Small intestine (tissue), 7 donors: ENCODE results near the gene TMEM269. TPM values are rescaled to one million over a fixed set of nuclear protein-coding genes. Genes with fewer than 3 reads are reported as not detected.

Experiments
- DNase-seq, 2 donors: peaks; one replicate each; pipeline versions ENCODE4 v3.0.0 to v3.0.0-alpha.2; 2013
- FAIRE-seq: peaks from 2 replicates; lab custom pipeline; 2012; peaks lifted over from hg19 to GRCh38; lab: Jason Lieb, UNC
- H3K27ac ChIP-seq, 3 donors: one replicate each; pipeline ENCODE4 v1.5.1; 2013; ENCODE audit warnings: low read length in 2 of 3, mild to moderate bottlenecking in 2 of 3, control low read depth in 1 of 3, inconsistent platforms in 1 of 3, low read depth in 1 of 3, moderate library complexity in 1 of 3
- H3K27me3 ChIP-seq, 3 donors: one replicate each; pipeline ENCODE4 v1.6.1; 2013; ENCODE audit warnings: low read length in 3 of 3, inconsistent platforms in 1 of 3; ENCODE audit not compliant: control insufficient read depth in 3 of 3, insufficient read depth in 3 of 3
- H3K36me3 ChIP-seq, 3 donors: one replicate each; pipeline ENCODE4 v1.6.1; 2013; ENCODE audit warnings: low read length in 3 of 3, inconsistent platforms in 1 of 3, low read depth in 1 of 3, mild to moderate bottlenecking in 1 of 3, moderate library complexity in 1 of 3; ENCODE audit not compliant: control insufficient read depth in 3 of 3, insufficient read depth in 2 of 3
- H3K4me1 ChIP-seq, 3 donors: one replicate each; pipeline ENCODE4 v1.6.1; 2013; ENCODE audit warnings: low read length in 2 of 3, inconsistent platforms in 1 of 3, low read depth in 1 of 3, mild to moderate bottlenecking in 1 of 3, moderate library complexity in 1 of 3; ENCODE audit not compliant: control insufficient read depth in 3 of 3, insufficient read depth in 2 of 3
- H3K4me3 ChIP-seq, 3 donors: one replicate each; pipeline ENCODE4 v1.5.1; 2013; ENCODE audit warnings: low read length in 3 of 3, control low read depth in 1 of 3, inconsistent platforms in 1 of 3, low read depth in 1 of 3, mild to moderate bottlenecking in 1 of 3, moderate library complexity in 1 of 3
- H3K9me3 ChIP-seq, 2 donors: one replicate each; pipeline ENCODE4 v1.6.1; 2013; ENCODE audit warnings: low read depth in 1 of 2, low read length in 1 of 2; ENCODE audit not compliant: control insufficient read depth in 2 of 2, insufficient read depth in 1 of 2
- WGBS, 3 donors: extraction: QIAGEN DNeasy Blood & Tissue Kit; methylation state at CpG; one replicate each; pipeline ENCODE4 v1.1.7; 2013; 5-methylcytosine and 5-hydroxymethylcytosine counted together
- polyA plus RNA-seq, 4 donors: library from polyadenylated mRNA; stranded (reverse) in 3 of 4; unstranded in 1 of 4; fragments of 200-250 nt in 3 of 4; fragments of 120-200 nt in 1 of 4; gene quantifications; one replicate each; pipeline versions ENCODE4 v1.2.1 to v1.2.3, GENCODE V29; 2013
- donor health status: healthy with polysubstance abuse.
- donor health status: control.
- donor health status: control.
- donor health status: Bipolar disorder and iron deficiency.
- donor health status: healthy.

TMEM269 gene
- polyA plus RNA-seq, 4 donors = 0.03 to 0.06 TPM; not detected in 2

GRCh38 chr1:42788021-42788420 is 3.2 kb downstream of the TMEM269 start:
- WGBS, 3 donors = 89 to 100% (median 94%) methylated on average over 1 of the region's 1 CpG
- Histone ChIP-seq H3K4me3 (no peak overlapping the region), H3K9me3 (no peaks in the 10 kb centered on the region), H3K27ac (no peak overlapping the region), H3K4me1 (peaks cover 0 to 9% (median 0%) of the 10 kb centered on the region in 3 donors), H3K27me3 (peaks cover 0 to 38% (median 0%) of the 10 kb centered on the region in 3 donors), H3K36me3 (peaks cover 0 to 12% (median 0%) of the 10 kb centered on the region in 3 donors)
- DNase-seq (no peak), FAIRE-seq (no peak)

GRCh38 chr1:42793824-42794223 is 9.0 kb downstream of the TMEM269 start:
- Histone ChIP-seq H3K4me1 (no peaks in the 10 kb centered on the region), H3K36me3 (peaks cover 0 to 2% (median 0%) of the 10 kb centered on the region in 3 donors), H3K4me3 (no peak overlapping the region), H3K9me3 (no peaks in the 10 kb centered on the region), H3K27ac (no peak overlapping the region), H3K27me3 (peaks cover 0 to 6% (median 0%) of the 10 kb centered on the region in 3 donors)
- DNase-seq (no peak), FAIRE-seq (no peak)
- 67 to 80% (median 79%) methylated on average over 1 to 2 of the region's 2 CpGs for WGBS, 3 donors

GRCh38 chr1:42797414-42797813 is 12.6 kb downstream of the TMEM269 start:
- no peak overlapping the region for H3K4me3 ChIP-seq
- H3K27me3 ChIP-seq = peaks cover 0 to 2% (median 0%) of the 10 kb centered on the region in 3 donors
- 69 to 76% (median 72%) methylated on average over 3 of the region's 3 CpGs for WGBS, 3 donors
- H3K27ac ChIP-seq = no peak overlapping the region
- H3K9me3 ChIP-seq = no peaks in the 10 kb centered on the region
- H3K36me3 ChIP-seq = no peaks in the 10 kb centered on the region
- no peak for FAIRE-seq
- no peak for DNase-seq
- no peaks in the 10 kb centered on the region for H3K4me1 ChIP-seq

- Histone ChIP-seq H3K4me1 (no peaks in the 10 kb centered on the region), H3K36me3 (no peaks in the 10 kb centered on the region), H3K4me3 (no peak overlapping the region), H3K27ac (no peak overlapping the region), H3K27me3 (peaks cover 0 to under 1% (median 0%) of the 10 kb centered on the region in 3 donors), H3K9me3 (no peaks in the 10 kb centered on the region)
- DNase-seq (no peak), FAIRE-seq (no peak)
- 83 to 88% (median 85%) methylated on average over 5 of the region's 5 CpGs for WGBS, 3 donors
Observed at GRCh38 chr1:42797979-42798378, 13.2 kb downstream of the TMEM269 start.

GRCh38 chr1:42801832-42802473 is 17.2 kb downstream of the TMEM269 start:
- Histone ChIP-seq H3K4me1 (no peaks in the 10 kb centered on the region), H3K9me3 (peaks cover 0 to 10% of the 10 kb centered on the region in 2 donors), H3K27ac (no peak overlapping the region), H3K4me3 (no peak overlapping the region), H3K36me3 (peaks cover 0 to 10% (median 0%) of the 10 kb centered on the region in 3 donors), H3K27me3 (no peaks in the 10 kb centered on the region)
- DNase-seq (no peak), FAIRE-seq (no peak)
- 79 to 93% (median 84%) methylated on average over 8 of the region's 8 CpGs for WGBS, 3 donors

- H3K36me3 ChIP-seq = peaks cover 0 to 15% (median 0%) of the 10 kb centered on the region in 3 donors
Observed at GRCh38 chr1:42806171-42806570, 21.4 kb downstream of the TMEM269 start.

GRCh38 chr1:42806593-42806992 is 21.8 kb downstream of the TMEM269 start:
- Histone ChIP-seq H3K36me3 (peaks cover 0 to 18% (median 0%) of the 10 kb centered on the region in 3 donors), H3K27ac (no peak overlapping the region), H3K27me3 (no peaks in the 10 kb centered on the region), H3K4me1 (no peaks in the 10 kb centered on the region), H3K4me3 (no peak overlapping the region), H3K9me3 (peaks cover 0 to 10% of the 10 kb centered on the region in 2 donors)
- DNase-seq (no peak), FAIRE-seq (no peak)
- 85 to 95% (median 94%) methylated on average over 5 of the region's 5 CpGs for WGBS, 3 donors

More at GRCh38 chr1:42806171-42806570, 21.4 kb downstream of the TMEM269 start:
- no peaks in the 10 kb centered on the region for H3K4me1 ChIP-seq
- no peak overlapping the region for H3K4me3 ChIP-seq
- no peak overlapping the region for H3K27ac ChIP-seq
- H3K27me3 ChIP-seq = no peaks in the 10 kb centered on the region
- peaks cover 0 to 10% of the 10 kb centered on the region in 2 donors for H3K9me3 ChIP-seq
- no peak for DNase-seq
- no peak for FAIRE-seq

- DNase-seq (no peak), FAIRE-seq (no peak)
- Histone ChIP-seq H3K27ac (no peak overlapping the region), H3K36me3 (peaks cover 0 to 18% (median 0%) of the 10 kb centered on the region in 3 donors), H3K27me3 (no peaks in the 10 kb centered on the region), H3K4me3 (no peak overlapping the region), H3K4me1 (no peaks in the 10 kb centered on the region), H3K9me3 (peaks cover 0 to 10% of the 10 kb centered on the region in 2 donors)
Observed at GRCh38 chr1:42807056-42807668, 22.4 kb downstream of the TMEM269 start.
